ENCODE results near the gene LONRF2. TPM values are rescaled to one million over a fixed set of nuclear protein-coding genes. Genes with fewer than 3 reads are reported as not detected.

Gene LONRF2
- total RNA-seq, 1 experiment from 2014 or later = not detected

DNA sequence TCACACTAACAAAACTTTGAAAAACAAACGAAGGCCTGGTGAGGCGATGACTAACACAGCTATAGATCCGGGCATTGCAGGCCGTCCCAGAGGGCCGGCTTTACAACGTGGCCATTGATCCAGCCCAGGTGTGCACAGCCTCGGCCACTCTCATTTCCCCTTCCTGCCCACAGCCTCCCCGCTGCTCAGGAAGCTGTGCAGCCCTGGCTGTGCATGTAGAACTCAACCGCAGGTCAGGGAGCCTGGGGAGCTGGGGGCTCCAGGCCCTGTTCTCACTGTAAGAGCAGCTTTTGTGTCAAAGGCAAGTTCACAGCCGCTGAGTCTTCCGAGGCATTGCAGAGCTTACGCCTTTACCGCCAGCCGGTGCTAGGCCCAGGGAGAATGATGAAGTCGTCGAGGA, 87.2 kb downstream of the LONRF2 start:
- H3K4me3 Mint-ChIP-seq (ENCODE audit: unreplicated experiment) = no peak overlapping the region
- no peak for DNase-seq
- peaks cover 16% of the 10 kb centered on the region for H3K27me3 Mint-ChIP-seq (ENCODE audit: insufficient read depth, unreplicated experiment)
- no peaks in the 10 kb centered on the region for H3K9me3 Mint-ChIP-seq (ENCODE audit: unreplicated experiment)
- intact Hi-C loops (cut with micrococcal nuclease; ENCODE audit: unreplicated experiment) = no loop called here
- ChIA-PET CTCF (interaction anchor here (1.1 kb wide), 1 partner anchor 10 kb away, joined by 3 read pairs; no protein-coding TSS in a partner anchor), POLR2A (no interaction called here)
- H3K36me3 ChIP-seq (ENCODE audit: control insufficient read depth, insufficient read depth, low read length) = no peaks in the 10 kb centered on the region
- H3K4me1 ChIP-seq = no peaks in the 10 kb centered on the region
- no peaks in the 10 kb centered on the region for H3K36me3 Mint-ChIP-seq (ENCODE audit: insufficient read depth, unreplicated experiment)
- no peak overlapping the region for H3K27ac Mint-ChIP-seq (ENCODE audit: unreplicated experiment)
- H3K4me3 ChIP-seq (ENCODE audit: low read depth, low read length) = no peak overlapping the region
- no peaks in the 10 kb centered on the region for H3K9me3 ChIP-seq
- no TSS peak for BruUV-seq (replicated peaks)
- no peak for TF ChIP-seq CTCF (IDR thresholded peaks at IDR 0.05; ENCODE audit: insufficient read depth in 1 of 2, low read depth in 1 of 2, low read length in 1 of 2, severe bottlenecking in 1 of 2, unreplicated experiment in 1 of 2)
- no peaks in the 10 kb centered on the region for H3K4me1 Mint-ChIP-seq (ENCODE audit: low read depth, unreplicated experiment)
- H3K27me3 ChIP-seq (replicated peaks; ENCODE audit: control insufficient read depth, insufficient read depth, low read length) = no peaks in the 10 kb centered on the region

DNA sequence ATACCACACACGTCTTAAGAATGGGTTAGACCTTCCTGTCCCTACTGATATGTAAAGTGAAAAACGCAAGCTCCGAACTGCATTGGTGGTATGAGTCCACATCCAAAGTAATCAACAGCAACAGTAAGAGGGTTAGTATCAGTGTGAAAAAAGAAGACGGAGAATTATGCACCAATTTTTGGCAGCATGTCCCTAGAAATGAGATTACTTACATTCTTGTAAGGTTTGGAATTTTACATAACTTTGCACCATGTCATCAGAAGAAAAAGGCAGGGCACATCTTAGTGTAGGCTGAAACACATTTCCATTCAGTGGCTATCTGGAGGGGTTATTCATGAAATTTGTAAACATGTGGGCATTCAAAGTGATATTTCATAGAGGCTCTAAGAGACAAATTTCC, 88.2 kb downstream of the LONRF2 start:
- Mint-ChIP-seq H3K9me3 (ENCODE audit: unreplicated experiment) (no peaks in the 10 kb centered on the region), H3K4me1 (ENCODE audit: low read depth, unreplicated experiment) (no peaks in the 10 kb centered on the region), H3K27me3 (ENCODE audit: insufficient read depth, unreplicated experiment) (peaks cover 17% of the 10 kb centered on the region), H3K27ac (ENCODE audit: unreplicated experiment) (no peak overlapping the region), H3K4me3 (ENCODE audit: unreplicated experiment) (no peak overlapping the region), H3K36me3 (ENCODE audit: insufficient read depth, unreplicated experiment) (no peaks in the 10 kb centered on the region)
- Histone ChIP-seq H3K27me3 (replicated peaks; ENCODE audit: control insufficient read depth, insufficient read depth, low read length) (no peaks in the 10 kb centered on the region), H3K9me3 (no peaks in the 10 kb centered on the region), H3K4me1 (no peaks in the 10 kb centered on the region), H3K36me3 (ENCODE audit: control insufficient read depth, insufficient read depth, low read length) (no peaks in the 10 kb centered on the region), H3K4me3 (ENCODE audit: low read depth, low read length) (no peak overlapping the region)
- no peak for TF ChIP-seq CTCF (IDR thresholded peaks at IDR 0.05; ENCODE audit: insufficient read depth in 1 of 2, low read depth in 1 of 2, low read length in 1 of 2, severe bottlenecking in 1 of 2, unreplicated experiment in 1 of 2)
- BruUV-seq (replicated peaks) = no TSS peak
- DNase-seq = no peak
- intact Hi-C loops (cut with micrococcal nuclease; ENCODE audit: unreplicated experiment) = no loop called here
- ChIA-PET CTCF (no interaction called here), POLR2A (no interaction called here)

DNA sequence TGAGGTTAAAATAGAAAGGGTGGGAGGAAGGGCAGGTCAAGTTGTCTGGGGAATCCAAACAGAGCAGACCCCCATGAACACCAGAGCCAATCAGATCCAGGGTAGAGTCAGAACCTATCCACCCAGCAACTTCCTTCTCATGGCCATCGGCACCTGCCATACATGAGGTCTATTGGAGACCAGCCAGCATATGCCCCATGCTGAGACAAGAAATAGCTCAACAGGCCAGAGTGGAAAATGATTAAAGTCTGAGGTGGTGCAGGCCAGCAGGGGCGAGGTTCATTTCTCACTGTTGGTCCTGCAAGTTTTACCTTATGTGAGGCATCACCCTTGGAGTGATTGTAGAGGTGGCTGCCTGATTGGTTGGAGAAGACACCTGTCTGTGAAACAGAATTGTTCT, 89.2 kb downstream of the LONRF2 start:
- no peaks in the 10 kb centered on the region for H3K36me3 Mint-ChIP-seq (ENCODE audit: insufficient read depth, unreplicated experiment)
- intact Hi-C loops (cut with micrococcal nuclease; ENCODE audit: unreplicated experiment) = no loop called here

More for the DNA sequence above, 89.2 kb downstream of the LONRF2 start:
- no peaks in the 10 kb centered on the region for H3K36me3 ChIP-seq (ENCODE audit: control insufficient read depth, insufficient read depth, low read length)
- Mint-ChIP-seq H3K9me3 (ENCODE audit: unreplicated experiment) (no peaks in the 10 kb centered on the region), H3K4me1 (ENCODE audit: low read depth, unreplicated experiment) (no peaks in the 10 kb centered on the region), H3K27me3 (ENCODE audit: insufficient read depth, unreplicated experiment) (peaks cover 24% of the 10 kb centered on the region), H3K27ac (ENCODE audit: unreplicated experiment) (no peak overlapping the region), H3K4me3 (ENCODE audit: unreplicated experiment) (no peak overlapping the region)
- ChIA-PET CTCF (no interaction called here), POLR2A (no interaction called here)
- H3K9me3 ChIP-seq = no peaks in the 10 kb centered on the region
- H3K27me3 ChIP-seq (replicated peaks; ENCODE audit: control insufficient read depth, insufficient read depth, low read length) = no peaks in the 10 kb centered on the region
- TF ChIP-seq CTCF (IDR thresholded peaks at IDR 0.05; ENCODE audit: insufficient read depth in 1 of 2, low read depth in 1 of 2, low read length in 1 of 2, severe bottlenecking in 1 of 2, unreplicated experiment in 1 of 2) = no peak
- BruUV-seq (replicated peaks) = no TSS peak
- DNase-seq = no peak
- H3K4me1 ChIP-seq = no peaks in the 10 kb centered on the region
- H3K4me3 ChIP-seq (ENCODE audit: low read depth, low read length) = no peak overlapping the region
